ENCODE measurements around the gene PRDM1.

PRDM1 gene

GRCh38 chr6:106085984-106086813, at the start of gene PRDM1:
Gene PRDM1 (plus strand): TSS chr6:106086336. CDS start chr6:106086554, 218 bp downstream.
- peak; percentile 98 for FAIRE-seq
- DNase-seq (ENCODE audit: insufficient read length, low spot score) = peak; percentile 61

GRCh38 chr6:106037060-106037459, 49.1 kb upstream of the PRDM1 start:
- FAIRE-seq (no peak), DNase-seq (ENCODE audit: insufficient read length, low spot score) (no peak)

- FAIRE-seq (peak; percentile 8), DNase-seq (ENCODE audit: insufficient read length, low spot score) (no peak)
These were observed 46.1 kb upstream of the PRDM1 start for GRCh38 chr6:106039897-106040592.

- DNase-seq (ENCODE audit: insufficient read length, low spot score) = no peak
- no peak for FAIRE-seq
These were observed 42.0 kb upstream of the PRDM1 start for GRCh38 chr6:106044151-106044550.

GRCh38 chr6:106045077-106045476, 41.1 kb upstream of the PRDM1 start:
- DNase-seq (ENCODE audit: insufficient read length, low spot score) = no peak
- no peak for FAIRE-seq

GRCh38 chr6:106046116-106046853, 39.9 kb upstream of the PRDM1 start:
- FAIRE-seq (no peak), DNase-seq (ENCODE audit: insufficient read length, low spot score) (no peak)

- no peak for DNase-seq (ENCODE audit: insufficient read length, low spot score)
- FAIRE-seq = no peak
These were observed 39.3 kb upstream of the PRDM1 start for GRCh38 chr6:106046854-106047200.

GRCh38 chr6:106048336-106048735, 37.8 kb upstream of the PRDM1 start:
- no peak for DNase-seq (ENCODE audit: insufficient read length, low spot score)
- FAIRE-seq = no peak

GRCh38 chr6:106050538-106050937, 35.6 kb upstream of the PRDM1 start:
- FAIRE-seq (no peak), DNase-seq (ENCODE audit: insufficient read length, low spot score) (no peak)

- no peak for FAIRE-seq
These were observed 34.9 kb upstream of the PRDM1 start for GRCh38 chr6:106051226-106051625.

GRCh38 chr6:106053484-106054205, 32.5 kb upstream of the PRDM1 start:
- no peak for FAIRE-seq

More at GRCh38 chr6:106051226-106051625, 34.9 kb upstream of the PRDM1 start:
- no peak for DNase-seq (ENCODE audit: insufficient read length, low spot score)

GRCh38 chr6:106055489-106055888, 30.6 kb upstream of the PRDM1 start:
- no peak for DNase-seq (ENCODE audit: insufficient read length, low spot score)
- peak; percentile 69 for FAIRE-seq

More at GRCh38 chr6:106053484-106054205, 32.5 kb upstream of the PRDM1 start:
- no peak for DNase-seq (ENCODE audit: insufficient read length, low spot score)

- DNase-seq (ENCODE audit: insufficient read length, low spot score) = no peak
- FAIRE-seq = no peak
These were observed 29.9 kb upstream of the PRDM1 start for GRCh38 chr6:106056060-106056745.

- FAIRE-seq = no peak
- no peak for DNase-seq (ENCODE audit: insufficient read length, low spot score)
These were observed 29.3 kb upstream of the PRDM1 start for GRCh38 chr6:106056746-106057390.

GRCh38 chr6:106059331-106059730, 26.8 kb upstream of the PRDM1 start:
- FAIRE-seq (no peak), DNase-seq (ENCODE audit: insufficient read length, low spot score) (no peak)

GRCh38 chr6:106060167-106060566, 26.0 kb upstream of the PRDM1 start:
- no peak for FAIRE-seq
- no peak for DNase-seq (ENCODE audit: insufficient read length, low spot score)

- FAIRE-seq (no peak), DNase-seq (ENCODE audit: insufficient read length, low spot score) (no peak)
These were observed 22.7 kb upstream of the PRDM1 start for GRCh38 chr6:106063448-106063850.

- FAIRE-seq (no peak), DNase-seq (ENCODE audit: insufficient read length, low spot score) (no peak)
These were observed 22.0 kb upstream of the PRDM1 start for GRCh38 chr6:106064142-106064541.

- no peak for FAIRE-seq
- no peak for DNase-seq (ENCODE audit: insufficient read length, low spot score)
These were observed 21.4 kb upstream of the PRDM1 start for GRCh38 chr6:106064756-106065155.

- FAIRE-seq (no peak), DNase-seq (ENCODE audit: insufficient read length, low spot score) (no peak)
These were observed 19.1 kb upstream of the PRDM1 start for GRCh38 chr6:106066989-106067388.

Measured in GM19239 (cell line).